Frontal cortex (tissue), 4 donors: ENCODE results near the gene MYMX. TPM values are rescaled to one million over a fixed set of nuclear protein-coding genes. Genes with fewer than 3 reads are reported as not detected.
"Not testable (repeated sequence)": the region's sequence is repeated elsewhere in the genome, so short reads cannot be mapped to it uniquely, and the experiment has no call there.

ENCODE experiments used
- DNase-seq, 2 donors: peaks; one replicate each; pipeline ENCODE4 v3.0.0; 2012; ENCODE audit warnings: low spot score in 2 of 2
- FAIRE-seq: peaks from 2 replicates; lab custom pipeline; 2012; peaks lifted over from hg19 to GRCh38; lab: Jason Lieb, UNC
- total RNA-seq: library from RNA; depleted of rRNA; stranded (reverse); fragments of >200 nt; gene quantifications from one replicate; pipeline ENCODE4 v1.2.3, GENCODE V29; 2014
- donor health status: control.
- donor health status: control.
- donor health status: control.

The MYMX gene
- total RNA-seq, 1 donor from 2014 or later, result not detected

GRCh38 chr6:44185953-44186634 lies 30.6 kb upstream of the MYMX start:
- no peak for DNase-seq
- no peak for FAIRE-seq

GRCh38 chr6:44186635-44187025 lies 30.1 kb upstream of the MYMX start:
- DNase-seq (no peak), FAIRE-seq (no peak)

- DNase-seq, result no peak
- no peak for FAIRE-seq
Measured at GRCh38 chr6:44188819-44189218, 27.9 kb upstream of the MYMX start.

GRCh38 chr6:44189257-44189656 lies 27.5 kb upstream of the MYMX start:
- DNase-seq (no peak), FAIRE-seq (no peak)

- no peak for DNase-seq
- no peak for FAIRE-seq
Measured at GRCh38 chr6:44190715-44191114, 26.0 kb upstream of the MYMX start.

- FAIRE-seq (no peak), DNase-seq (no peak)
Measured at GRCh38 chr6:44192428-44193041, 24.2 kb upstream of the MYMX start.

- no peak for DNase-seq
- FAIRE-seq, result no peak
Measured at GRCh38 chr6:44193307-44193910, 23.3 kb upstream of the MYMX start.

GRCh38 chr6:44194326-44194725 lies 22.4 kb upstream of the MYMX start:
- DNase-seq (no peak), FAIRE-seq (no peak)

- not testable (repeated sequence) for FAIRE-seq, DNase-seq
Measured at GRCh38 chr6:44196351-44196750, 20.4 kb upstream of the MYMX start.

GRCh38 chr6:44198684-44199083 lies 18.0 kb upstream of the MYMX start:
- no peak for FAIRE-seq
- no peak for DNase-seq

- DNase-seq (no peak), FAIRE-seq (no peak)
Measured at GRCh38 chr6:44199883-44200282, 16.8 kb upstream of the MYMX start.

GRCh38 chr6:44201200-44201599 lies 15.5 kb upstream of the MYMX start:
- no peak for FAIRE-seq
- DNase-seq, result no peak

GRCh38 chr6:44201638-44202303 lies 15.0 kb upstream of the MYMX start:
- no peak for DNase-seq
- FAIRE-seq, result no peak

GRCh38 chr6:44202332-44202971 lies 14.3 kb upstream of the MYMX start:
- DNase-seq, result no peak
- FAIRE-seq, result no peak

GRCh38 chr6:44202972-44203750 lies 13.6 kb upstream of the MYMX start:
- DNase-seq (no peak), FAIRE-seq (no peak)

GRCh38 chr6:44203955-44204354 lies 12.8 kb upstream of the MYMX start:
- no peak for DNase-seq
- no peak for FAIRE-seq

- FAIRE-seq, result no peak
- DNase-seq, result no peak
Measured at GRCh38 chr6:44207966-44208365, 8.8 kb upstream of the MYMX start.

- DNase-seq (no peak), FAIRE-seq (no peak)
Measured at GRCh38 chr6:44211284-44211683, 5.4 kb upstream of the MYMX start.

GRCh38 chr6:44214307-44214706 lies 2.4 kb upstream of the MYMX start:
- DNase-seq, result no peak
- no peak for FAIRE-seq
